SK-N-SH (cell line): ENCODE results near the gene TM6SF1. TPM values are rescaled to one million over a fixed set of nuclear protein-coding genes. Genes with fewer than 3 reads are reported as not detected.

Experiments used
- CTCF ChIA-PET: fragments of 300-600, 350-600 bp; formaldehyde crosslinking; extraction: SDS; loops from one replicate; lab custom pipeline; 2021; lab: Yijun Ruan, JAX
- POLR2A ChIA-PET: fragments of 350-600 bp; sonication (Branson Sonifier 250); formaldehyde crosslinking; extraction: SDS; loops from one replicate; lab custom pipeline; 2020; ENCODE audit warnings: antibody characterized with exemption, inconsistent platforms; lab: Yijun Ruan, JAX
- DNase-seq: peaks from one replicate; pipeline ENCODE4 v3.0.0; 2012
- H2AFZ ChIP-seq: fragments of 200-600 bp; sonication (generic); 2 replicates; pipeline ENCODE4 v1.8.1; 2016; ENCODE audit warnings: antibody characterized with exemption, mild to moderate bottlenecking, low read depth
- H3F3A ChIP-seq: fragments of 200-600 bp; sonication (generic); replicated peaks from 2 replicates; pipeline ENCODE3; 2016; ENCODE audit warnings: antibody characterized with exemption, mild to moderate bottlenecking; ENCODE audit not compliant: insufficient read depth
- H3K27ac ChIP-seq, 2 experiments: fragments of 200-500 bp in 1 of 2; fragments of 200-600 bp in 1 of 2; sonication (Bioruptor generic) in 1 of 2; sonication (generic), shearing (Covaris generic) in 1 of 2; 2 replicates each; pipeline versions ENCODE4 v1.5.1 to v1.6.1; 2014 to 2016; ENCODE audit warnings: low read depth in 2 of 2, inconsistent platforms in 1 of 2, low read length in 1 of 2, mild to moderate bottlenecking in 1 of 2, mixed read lengths in 1 of 2
- H3K27me3 ChIP-seq: fragments of 200-600 bp; sonication (generic), shearing (Covaris generic); 2 replicates; pipeline ENCODE4 v1.6.1; 2016; ENCODE audit warnings: mixed run types; ENCODE audit not compliant: insufficient read depth
- H3K36me3 ChIP-seq, 2 experiments: fragments of 200-500 bp in 1 of 2; fragments of 200-600 bp in 1 of 2; sonication (Bioruptor generic) in 1 of 2; sonication (generic) in 1 of 2; replicated peaks in 1 of 2; 2 replicates each; pipeline versions ENCODE3 to v1.5.1; 2014 to 2016; ENCODE audit warnings: low read length in 1 of 2, mild to moderate bottlenecking in 1 of 2; ENCODE audit not compliant: insufficient read depth in 2 of 2, control insufficient read depth in 1 of 2
- H3K4me1 ChIP-seq, 2 experiments: fragments of 200-500 bp in 1 of 2; fragments of 200-600 bp in 1 of 2; sonication (Bioruptor generic) in 1 of 2; sonication (generic), shearing (Covaris generic) in 1 of 2; 2 replicates each; pipeline versions ENCODE4 v1.5.1 to v1.6.1; 2014 to 2016; ENCODE audit warnings: low read depth in 1 of 2, low read length in 1 of 2, mixed run types in 1 of 2; ENCODE audit not compliant: insufficient read depth in 2 of 2, control insufficient read depth in 1 of 2
- H3K4me2 ChIP-seq: fragments of 200-600 bp; sonication (generic), shearing (Covaris generic); 2 replicates; pipeline ENCODE4 v1.6.1; 2017; ENCODE audit warnings: mixed run types
- H3K4me3 ChIP-seq, 2 experiments: fragments of 200-500 bp in 1 of 2; fragments of 200-600 bp in 1 of 2; sonication (Bioruptor generic) in 1 of 2; sonication (generic), shearing (Covaris generic) in 1 of 2; 2 replicates each; pipeline versions ENCODE4 v1.5.1 to v1.8.1; 2014 to 2016; ENCODE audit warnings: low read depth in 2 of 2, inconsistent platforms in 1 of 2, low read length in 1 of 2, mild to moderate bottlenecking in 1 of 2, mixed read lengths in 1 of 2, moderate library complexity in 1 of 2
- H3K79me2 ChIP-seq: fragments of 200-600 bp; sonication (generic); 2 replicates; pipeline ENCODE4 v1.8.1; 2017; ENCODE audit warnings: mild to moderate bottlenecking; ENCODE audit not compliant: insufficient read depth
- H3K9ac ChIP-seq: fragments of 200-600 bp; sonication (generic); 2 replicates; pipeline ENCODE4 v1.6.1; 2017; ENCODE audit warnings: mixed run types
- H3K9me2 ChIP-seq: fragments of 200-600 bp; sonication (generic); 2 replicates; pipeline ENCODE4 v1.6.1; 2017; ENCODE audit warnings: mixed run types
- H3K9me3 ChIP-seq: fragments of 200-600 bp; sonication (generic); 2 replicates; pipeline ENCODE4 v1.6.1; 2017; ENCODE audit warnings: mixed run types, mild to moderate bottlenecking, moderate library complexity
- H4K20me1 ChIP-seq: fragments of 200-600 bp; sonication (generic); 2 replicates; pipeline ENCODE4 v1.6.1; 2017; ENCODE audit warnings: mild to moderate bottlenecking, mixed run types; ENCODE audit not compliant: insufficient read depth
- CHD2 ChIP-seq: fragments of 150-350 bp; IDR thresholded peaks from 2 replicates; pipeline ENCODE4 v1.6.1; 2018; ENCODE audit warnings: low read length; ENCODE audit not compliant: partially characterized antibody
- ELF1 ChIP-seq: IDR thresholded peaks from 2 replicates; pipeline ENCODE4 v1.4.0; 2012
- EZH2phosphoT487 ChIP-seq: fragments of 200-600 bp; sonication (generic); IDR thresholded peaks from 2 replicates; pipeline ENCODE4 v1.6.1; 2017; ENCODE audit warnings: low read depth, mixed run types, mild to moderate bottlenecking, antibody characterized with exemption, moderate library complexity, borderline replicate concordance
- FOSL2 ChIP-seq: IDR thresholded peaks from 2 replicates; pipeline ENCODE4 v1.4.0; 2012; ENCODE audit warnings: low read depth, mild to moderate bottlenecking, moderate library complexity, borderline replicate concordance
- GABPA ChIP-seq: IDR thresholded peaks from 2 replicates; pipeline ENCODE4 v1.4.0; 2012; ENCODE audit warnings: low read depth, mild to moderate bottlenecking
- MAX ChIP-seq: IDR thresholded peaks from 2 replicates; pipeline ENCODE4 v1.4.0; 2012; ENCODE audit warnings: low read depth
- NFIC ChIP-seq: IDR thresholded peaks from 2 replicates; pipeline ENCODE4 v1.4.0; 2012; ENCODE audit warnings: borderline replicate concordance
- NRF1 ChIP-seq: IDR thresholded peaks from 2 replicates; pipeline ENCODE4 v1.6.1; 2012; ENCODE audit warnings: low read depth, mild to moderate bottlenecking, low read length
- PBX3 ChIP-seq: IDR thresholded peaks from 2 replicates; pipeline ENCODE4; 2012
- POLR2AphosphoS5 ChIP-seq: IDR thresholded peaks from 2 replicates; pipeline ENCODE4 v1.6.1; 2012; ENCODE audit warnings: low read depth, low read length
- REST ChIP-seq: IDR thresholded peaks from 2 replicates; pipeline ENCODE4 v1.6.1; 2012; ENCODE audit warnings: mild to moderate bottlenecking, low read depth, low read length, moderate library complexity
- RFX5 ChIP-seq: IDR thresholded peaks from 2 replicates; pipeline ENCODE4 v1.6.1; 2012; ENCODE audit warnings: mild to moderate bottlenecking, improper control_type of control experiment, low read length
- SMC3 ChIP-seq: IDR thresholded peaks from 2 replicates; pipeline ENCODE4 v1.6.1; 2012; ENCODE audit warnings: low read depth, low read length, improper control_type of control experiment
- TEAD4 ChIP-seq: IDR thresholded peaks from 2 replicates; pipeline ENCODE4 v1.4.0; 2012; ENCODE audit warnings: mild to moderate bottlenecking, borderline replicate concordance; ENCODE audit not compliant: insufficient read depth
- WGBS: methylation state at CpG from one replicate; pipeline ENCODE4 v1.1.6; 2017; ENCODE audit warnings: low lambda C conversion rate; 5-methylcytosine and 5-hydroxymethylcytosine counted together
- polyA plus RNA-seq, 3 experiments: library from polyadenylated mRNA; depleted of rRNA; stranded (reverse); fragments of >200 nt; gene quantifications; 2 replicates each; pipeline ENCODE4 v1.2.3, GENCODE V29; 2012
- TF ChIP-seq, protein P1 (sequence below): fragments of 150-350 bp; IDR thresholded peaks from 2 replicates; pipeline ENCODE4 v1.6.1; 2016; ENCODE audit warnings: mild to moderate bottlenecking, low read depth, low read length
- TF ChIP-seq, protein P2 (sequence below): IDR thresholded peaks from 2 replicates; pipeline ENCODE4 v1.4.0; 2012; ENCODE audit warnings: low read depth, borderline replicate concordance

Gene TM6SF1
- polyA plus RNA-seq, 1 of the 3 experiments (the other 2 are of a cell fraction) = 0.12 TPM

DNA sequence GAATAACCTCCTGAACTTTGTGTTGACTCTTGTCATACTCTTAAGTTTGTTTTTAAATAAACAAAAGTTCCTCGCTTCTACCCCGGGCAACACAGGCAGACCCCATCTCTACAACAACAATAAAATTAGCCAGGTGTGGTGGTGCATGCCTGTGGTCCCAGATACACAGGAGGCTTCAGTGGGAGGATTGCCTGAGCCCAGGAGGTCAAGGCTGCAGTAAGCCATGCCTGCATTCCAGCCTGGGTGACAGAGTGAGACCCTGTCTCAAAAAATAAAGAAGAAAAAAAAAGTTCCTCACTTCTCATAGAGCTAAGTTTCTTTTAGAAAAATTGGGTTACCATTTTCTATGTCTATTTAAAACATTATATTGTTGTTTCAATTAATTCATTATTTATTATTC lies 70.9 kb downstream of the TM6SF1 start:
- TF ChIP-seq FOSL2 (no peak), EZH2phosphoT487 (no peak)
- TF ChIP-seq, protein P1, sequence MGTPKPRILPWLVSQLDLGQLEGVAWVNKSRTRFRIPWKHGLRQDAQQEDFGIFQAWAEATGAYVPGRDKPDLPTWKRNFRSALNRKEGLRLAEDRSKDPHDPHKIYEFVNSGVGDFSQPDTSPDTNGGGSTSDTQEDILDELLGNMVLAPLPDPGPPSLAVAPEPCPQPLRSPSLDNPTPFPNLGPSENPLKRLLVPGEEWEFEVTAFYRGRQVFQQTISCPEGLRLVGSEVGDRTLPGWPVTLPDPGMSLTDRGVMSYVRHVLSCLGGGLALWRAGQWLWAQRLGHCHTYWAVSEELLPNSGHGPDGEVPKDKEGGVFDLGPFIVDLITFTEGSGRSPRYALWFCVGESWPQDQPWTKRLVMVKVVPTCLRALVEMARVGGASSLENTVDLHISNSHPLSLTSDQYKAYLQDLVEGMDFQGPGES = no peak
- no peak overlapping the region for H3K4me3 ChIP-seq
- peaks cover 74% of the 10 kb centered on the region for H3K79me2 ChIP-seq
- no peaks in the 10 kb centered on the region for H3F3A ChIP-seq
- DNase-seq = no peak
- CTCF ChIA-PET = interaction anchor here (0.8 kb wide), 1 partner anchor 11 kb away, joined by 3 read pairs; no protein-coding TSS in a partner anchor
- POLR2A ChIA-PET = no interaction called here
- H3K9me3 ChIP-seq = no peaks in the 10 kb centered on the region
- H3K27ac ChIP-seq = no peak overlapping the region
- H3K27me3 ChIP-seq = no peaks in the 10 kb centered on the region
- WGBS = 96% methylated on average over 2 of the region's 2 CpGs
- H4K20me1 ChIP-seq = peaks cover 8% of the 10 kb centered on the region; the same call in 1 of the 2 replicates
- H3K4me1 ChIP-seq = peaks cover 0 to 3% of the 10 kb centered on the region in 2 experiments; a peak in 2 of 4 replicates
- peaks cover 0 to 15% of the 10 kb centered on the region in 2 experiments for H3K36me3 ChIP-seq
- no peak overlapping the region for H2AFZ ChIP-seq
- H3K9me2 ChIP-seq = no peaks in the 10 kb centered on the region
- H3K9ac ChIP-seq = no peak overlapping the region
- H3K4me2 ChIP-seq = no peak overlapping the region

GRCh38 chr15:83178869-83179325 lies 71.5 kb downstream of the TM6SF1 start:
- H3K79me2 ChIP-seq = peaks cover 75% of the 10 kb centered on the region

More at GRCh38 chr15:83178869-83179325, 71.5 kb downstream of the TM6SF1 start:
- Histone ChIP-seq H3K27me3 (no peaks in the 10 kb centered on the region), H3K36me3 (peaks cover 0 to 15% of the 10 kb centered on the region in 2 experiments), H3K9ac (no peak overlapping the region), H3K4me1 (peaks cover 0 to 3% of the 10 kb centered on the region in 2 experiments; a peak in 2 of 4 replicates), H3K4me3 (no peak overlapping the region), H3K9me3 (no peaks in the 10 kb centered on the region), H4K20me1 (peaks cover 8% of the 10 kb centered on the region; the same call in 1 of the 2 replicates), H2AFZ (no peak overlapping the region), H3K9me2 (no peaks in the 10 kb centered on the region), H3K4me2 (no peak overlapping the region), H3K27ac (no peak overlapping the region), H3F3A (no peaks in the 10 kb centered on the region)
- 97% methylated on average over 3 of the region's 3 CpGs for WGBS
- DNase-seq = no peak
- TF ChIP-seq TEAD4 (no peak), REST (no peak), FOSL2 (no peak), CHD2 (no peak), RFX5 (no peak), GABPA (no peak), MAX (no peak), EZH2phosphoT487 (no peak), POLR2AphosphoS5 (no peak), NFIC (no peak), ELF1 (no peak), NRF1 (no peak), PBX3 (no peak), SMC3 (no peak)
- TF ChIP-seq, protein P2, sequence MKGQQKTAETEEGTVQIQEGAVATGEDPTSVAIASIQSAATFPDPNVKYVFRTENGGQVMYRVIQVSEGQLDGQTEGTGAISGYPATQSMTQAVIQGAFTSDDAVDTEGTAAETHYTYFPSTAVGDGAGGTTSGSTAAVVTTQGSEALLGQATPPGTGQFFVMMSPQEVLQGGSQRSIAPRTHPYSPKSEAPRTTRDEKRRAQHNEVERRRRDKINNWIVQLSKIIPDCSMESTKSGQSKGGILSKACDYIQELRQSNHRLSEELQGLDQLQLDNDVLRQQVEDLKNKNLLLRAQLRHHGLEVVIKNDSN = no peak
- ChIA-PET CTCF (interaction anchor here (0.8 kb wide), 1 partner anchor 10 kb away, joined by 3 read pairs; no protein-coding TSS in a partner anchor), POLR2A (no interaction called here)
